IMR-90 (cell line): ENCODE data around the gene PFDN5. TPM values are rescaled to one million over a fixed set of nuclear protein-coding genes. Genes with fewer than 3 reads are reported as not detected.
A peak's percentile ranks its signal among the peaks of the same experiment; 100 is the strongest.

Experiments
- ATAC-seq: fragments of 200-7000 bp; cut with Tn5 transposase; 2 replicates; pipeline ENCODE4 v1.9.1; 2020; ENCODE audit warnings: low read depth, mild to moderate bottlenecking, moderate library complexity
- BruUV-seq: library from RNA; stranded (reverse); fragments of 400-500 nt; replicated peaks from 2 replicates; lab custom pipeline; 2021; lab: Mats Ljungman, UMichigan
- CTCF ChIA-PET: fragments of 300-600 bp; formaldehyde crosslinking; extraction: SDS; loops from one replicate; lab custom pipeline; 2021; ENCODE audit warnings: antibody characterized with exemption; lab: Yijun Ruan, JAX
- POLR2A ChIA-PET: fragments of 300-600 bp; sonication (Branson Sonifier 250); formaldehyde crosslinking; loops from one replicate; lab custom pipeline; 2022; ENCODE audit warnings: antibody characterized with exemption; ENCODE audit not compliant: unreplicated experiment; lab: Charles Lee
- DNase-seq: peaks from one replicate; pipeline ENCODE4 v3.0.0; 2013
- H2AFZ ChIP-seq: replicated peaks from 2 replicates; pipeline ENCODE3; 2013; ENCODE audit warnings: low read length, mild to moderate bottlenecking; ENCODE audit not compliant: poor library complexity
- H2AK5ac ChIP-seq: 2 replicates; pipeline ENCODE4 v1.6.1; 2013; ENCODE audit warnings: low read depth, low read length, inconsistent platforms
- H2AK9ac ChIP-seq: replicated peaks from 2 replicates; pipeline ENCODE3; 2013; ENCODE audit warnings: mild to moderate bottlenecking, low read depth, low read length, moderate library complexity; ENCODE audit not compliant: poor library complexity
- H2BK120ac ChIP-seq: 2 replicates; pipeline ENCODE4 v1.6.1; 2013; ENCODE audit warnings: low read depth, low read length, inconsistent platforms
- H2BK15ac ChIP-seq: 3 replicates; pipeline ENCODE4 v1.6.1; 2013; ENCODE audit warnings: low read depth, low read length, inconsistent platforms
- H2BK20ac ChIP-seq: 2 replicates; pipeline ENCODE4 v1.6.1; 2013; ENCODE audit warnings: low read depth, mild to moderate bottlenecking, inconsistent platforms, low read length, moderate library complexity
- H2BK5ac ChIP-seq: 2 replicates; pipeline ENCODE4 v1.6.1; 2013; ENCODE audit warnings: mild to moderate bottlenecking, low read depth, low read length, inconsistent platforms; ENCODE audit not compliant: poor library complexity, severe bottlenecking
- H3K14ac ChIP-seq: replicated peaks from 2 replicates; pipeline ENCODE4 v1.6.1; 2013; ENCODE audit warnings: low read depth, low read length, inconsistent platforms
- H3K18ac ChIP-seq: 2 replicates; pipeline ENCODE4 v1.6.1; 2013; ENCODE audit warnings: low read depth, low read length, control low read depth
- H3K23ac ChIP-seq: 2 replicates; pipeline ENCODE4 v1.6.1; 2013; ENCODE audit warnings: low read depth, low read length, inconsistent platforms
- H3K27ac ChIP-seq: 2 replicates; pipeline ENCODE4 v1.5.1; 2013; ENCODE audit warnings: mild to moderate bottlenecking, control low read depth, low read length; ENCODE audit not compliant: insufficient read depth
- H3K27me3 ChIP-seq: 2 replicates; pipeline ENCODE4 v1.6.1; 2013; ENCODE audit warnings: low read length; ENCODE audit not compliant: control insufficient read depth, insufficient read depth
- H3K36me3 ChIP-seq: 2 replicates; pipeline ENCODE4 v1.6.1; 2013; ENCODE audit warnings: low read length, mixed read lengths; ENCODE audit not compliant: control insufficient read depth, insufficient read depth
- H3K4ac ChIP-seq: 2 replicates; pipeline ENCODE4 v1.6.1; 2013; ENCODE audit warnings: low read depth, low read length, inconsistent platforms
- H3K4me1 ChIP-seq: 2 replicates; pipeline ENCODE4 v1.6.1; 2013; ENCODE audit warnings: low read length, mixed read lengths; ENCODE audit not compliant: control insufficient read depth, insufficient read depth
- H3K4me2 ChIP-seq: 2 replicates; pipeline ENCODE4 v1.6.1; 2013; ENCODE audit warnings: low read depth, mild to moderate bottlenecking, control low read depth, low read length, moderate library complexity
- H3K4me3 ChIP-seq: 2 replicates; pipeline ENCODE4 v1.5.1; 2013; ENCODE audit warnings: low read depth, mild to moderate bottlenecking, control low read depth, low read length, moderate library complexity; ENCODE audit not compliant: insufficient read depth
- H3K56ac ChIP-seq: 2 replicates; pipeline ENCODE4 v1.6.1; 2013; ENCODE audit warnings: low read length, inconsistent platforms; ENCODE audit not compliant: insufficient read depth; ENCODE audit errors: extremely low read depth
- H3K79me1 ChIP-seq, 2 experiments: 2 replicates each; pipeline ENCODE4 v1.6.1; 2013; ENCODE audit warnings: low read length in 2 of 2, inconsistent platforms in 1 of 2, low read depth in 1 of 2
- H3K9ac ChIP-seq: 2 replicates; pipeline ENCODE4 v1.6.1; 2013; ENCODE audit warnings: low read depth, low read length, control low read depth
- H3K9me1 ChIP-seq: 2 replicates; pipeline ENCODE4 v1.6.1; 2013; ENCODE audit warnings: low read length, inconsistent platforms; ENCODE audit not compliant: insufficient read depth
- H3K9me3 ChIP-seq: 2 replicates; pipeline ENCODE4 v1.6.1; 2013; ENCODE audit warnings: low read length; ENCODE audit not compliant: control insufficient read depth, insufficient read depth
- H4K20me1 ChIP-seq: 2 replicates; pipeline ENCODE4 v1.6.1; 2013; ENCODE audit warnings: low read length, inconsistent platforms; ENCODE audit not compliant: insufficient read depth
- H4K5ac ChIP-seq: 2 replicates; pipeline ENCODE4 v1.6.1; 2013; ENCODE audit warnings: mild to moderate bottlenecking, low read depth, low read length, control low read depth
- H4K8ac ChIP-seq, 2 experiments: 2 replicates each; pipeline ENCODE4 v1.6.1; 2013; ENCODE audit warnings: low read depth in 2 of 2, low read length in 2 of 2, control low read depth in 1 of 2, inconsistent platforms in 1 of 2
- H4K91ac ChIP-seq: 2 replicates; pipeline ENCODE4 v1.6.1; 2013; ENCODE audit warnings: low read depth, low read length, inconsistent platforms; ENCODE audit not compliant: insufficient read depth
- BHLHE40 ChIP-seq: fragments of 150-350 bp; IDR thresholded peaks from 2 replicates; pipeline ENCODE4 v1.6.1; 2016; ENCODE audit warnings: mild to moderate bottlenecking, low read depth, low read length
- CHD1 ChIP-seq: IDR thresholded peaks from 2 replicates; pipeline ENCODE4 v1.6.1; 2012; ENCODE audit warnings: low read depth, low read length, improper control_type of control experiment
- CTCF ChIP-seq: conservative IDR thresholded peaks from 2 replicates; pipeline ENCODE4 v1.5.1; 2012; ENCODE audit warnings: mild to moderate bottlenecking, low read depth, low read length, improper control_type of control experiment
- FOS ChIP-seq: fragments of 150-350 bp; IDR thresholded peaks from 2 replicates; pipeline ENCODE4 v1.6.1; 2016; ENCODE audit warnings: low read depth, low read length
- MAFK ChIP-seq: IDR thresholded peaks from 2 replicates; pipeline ENCODE4 v1.6.1; 2012; ENCODE audit warnings: low read depth, low read length, improper control_type of control experiment
- MXI1 ChIP-seq: IDR thresholded peaks from 2 replicates; pipeline ENCODE4 v1.6.1; 2012; ENCODE audit warnings: low read depth, mild to moderate bottlenecking, low read length, moderate library complexity, borderline replicate concordance
- RAD21 ChIP-seq: IDR thresholded peaks from 2 replicates; pipeline ENCODE4 v1.6.1; 2012; ENCODE audit warnings: low read length, improper control_type of control experiment
- SMC3 ChIP-seq: fragments of 150-350 bp; IDR thresholded peaks from 2 replicates; pipeline ENCODE4 v1.6.1; 2016; ENCODE audit warnings: low read depth, mild to moderate bottlenecking, antibody characterized with exemption, low read length, moderate library complexity
- WGBS, 2 experiments: methylation state at CpG; one replicate each; pipeline versions ENCODE4 v1.1.5 to v1.1.7; 2013; ENCODE audit warnings: missing lambda C conversion rate in 2 of 2; ENCODE audit not compliant: insufficient read length in 1 of 2; ENCODE audit errors: extremely low coverage in 2 of 2; 5-methylcytosine and 5-hydroxymethylcytosine counted together
- dilution Hi-C: fragments of 300-500 bp; cut with HindIII; formaldehyde crosslinking; loops from one replicate; pipeline ENCODE4 v1.14.3; 2018; ENCODE audit warnings: low sequenced_read_pairs; ENCODE audit not compliant: unreplicated experiment
- in situ Hi-C: fragments of 300-500 bp; cut with MboI; formaldehyde crosslinking; loops from 3 replicates; pipeline ENCODE4 v1.14.3; 2019; ENCODE audit warnings: low sequenced_read_pairs, inconsistent platforms, mixed read lengths
- intact Hi-C: fragments of 100-400 bp; cut with micrococcal nuclease; formaldehyde crosslinking; loops from 2 replicates; pipeline ENCODE4 v1.10.0; 2022
- polyA plus RNA-seq, 3 experiments: library from polyadenylated mRNA; depleted of rRNA; stranded (reverse); fragments of >200 nt; gene quantifications; 2 replicates each; pipeline ENCODE4 v1.2.3, GENCODE V29; 2012; ENCODE audit warnings: low replicate concordance in 1 of 3
- total RNA-seq: library from RNA; depleted of rRNA; stranded (reverse); fragments of >200 nt; gene quantifications from 2 replicates; pipeline ENCODE4 v1.2.3, GENCODE V29; 2012

Gene PFDN5
- total and polyA plus RNA-seq, 2 of the 4 experiments (the other 2 are of a cell fraction): 1,011 to 1,338 TPM

GRCh38 chr12:53333845-53334244, 38.5 kb downstream of the PFDN5 start:
- ChIA-PET CTCF (interaction anchor here (0.5 to 1.5 kb wide), 2 partner anchors 9 to 11 kb away, joined by 3 to 4 read pairs; no protein-coding TSS in a partner anchor), POLR2A (no interaction called here)
- Histone ChIP-seq H2BK20ac (no peak overlapping the region), H2BK5ac (no peak overlapping the region), H3K14ac (no peak overlapping the region), H4K20me1 (no peaks in the 10 kb centered on the region), H4K5ac (no peak overlapping the region), H3K23ac (no peak overlapping the region), H4K91ac (no peak overlapping the region), H3K79me1 (no peaks in the 10 kb centered on the region), H3K9me1 (peaks cover 6% of the 10 kb centered on the region; the same call in 1 of the 2 replicates), H3K27me3 (peaks cover 78% of the 10 kb centered on the region), H3K9ac (no peak overlapping the region), H3K4me1 (no peaks in the 10 kb centered on the region), H3K18ac (no peak overlapping the region), H4K8ac (no peak overlapping the region), H3K56ac (no peak overlapping the region), H2AFZ (peak overlapping the region; percentile 43), H3K9me3 (no peaks in the 10 kb centered on the region), H3K4me2 (no peak overlapping the region), H2AK9ac (peak overlapping the region; percentile 42), H3K36me3 (no peaks in the 10 kb centered on the region), H3K27ac (no peak overlapping the region), H2BK120ac (no peak overlapping the region), H2BK15ac (no peak overlapping the region), H3K4ac (no peak overlapping the region), H2AK5ac (no peak overlapping the region), H3K4me3 (no peak overlapping the region)
- no peak for TF ChIP-seq FOS
- no peak for TF ChIP-seq MXI1
- no peak for TF ChIP-seq CTCF
- TF ChIP-seq MAFK: no peak
- TF ChIP-seq BHLHE40: no peak
- TF ChIP-seq CHD1: no peak
- no peak for TF ChIP-seq SMC3
- TF ChIP-seq RAD21: no peak
- in situ Hi-C loops: no loop called here
- dilution Hi-C loops: no loop called here
- DNase-seq (no peak), ATAC-seq (no peak)
- BruUV-seq: no TSS peak
- intact Hi-C loops: no loop called here
- WGBS, 2 experiments: 52% methylated on average over 2 of the region's 7 CpGs; no CpG with 5 or more reads in 1 of the 2 experiments
